Ovary (tissue), 3 donors: ENCODE results near the gene PHACTR3.

Experiments
- EP300 ChIP-seq: sonication (generic); formaldehyde crosslinking; IDR thresholded peaks from one replicate; pipeline ENCODE4 v1.6.1; 2017; ENCODE audit warnings: antibody characterized with exemption
- POLR2A ChIP-seq: fragments of 450-650 bp; IDR thresholded peaks from one replicate; pipeline ENCODE4 v1.6.1; 2017; ENCODE audit warnings: antibody characterized with exemption, mild to moderate bottlenecking, moderate library complexity
- TF ChIP-seq, protein P1 (sequence below), 3 donors: fragments of 450-650 bp in 2 of 3; fragments of 200-600 bp in 1 of 3; IDR thresholded peaks; one replicate each; pipeline versions ENCODE4 v1.5.1 to v1.8.0; 2016 to 2022; ENCODE audit warnings: antibody characterized with exemption in 3 of 3, mild to moderate bottlenecking in 1 of 3
- donor health status: DM: no; HTN: no; CAD: no.

DNA sequence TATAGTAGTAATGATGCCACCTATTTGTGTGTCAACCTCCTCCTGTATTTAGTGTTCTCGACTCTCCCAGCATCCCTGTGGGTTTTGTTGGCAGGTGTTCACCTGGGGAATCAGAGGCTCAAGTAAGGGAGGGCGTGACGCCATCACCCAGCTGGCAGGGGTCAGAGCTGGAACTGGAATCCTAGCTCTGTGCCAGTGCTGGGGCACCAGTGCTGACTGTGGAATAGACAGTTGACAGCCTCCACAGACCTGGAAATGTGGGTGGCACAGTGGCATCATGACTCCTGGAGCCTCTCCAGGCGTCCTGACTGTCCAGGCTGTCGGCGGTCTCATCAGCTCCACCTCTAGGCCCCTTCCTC, 226.3 kb downstream of the PHACTR3 start:
- TF ChIP-seq, protein P1, sequence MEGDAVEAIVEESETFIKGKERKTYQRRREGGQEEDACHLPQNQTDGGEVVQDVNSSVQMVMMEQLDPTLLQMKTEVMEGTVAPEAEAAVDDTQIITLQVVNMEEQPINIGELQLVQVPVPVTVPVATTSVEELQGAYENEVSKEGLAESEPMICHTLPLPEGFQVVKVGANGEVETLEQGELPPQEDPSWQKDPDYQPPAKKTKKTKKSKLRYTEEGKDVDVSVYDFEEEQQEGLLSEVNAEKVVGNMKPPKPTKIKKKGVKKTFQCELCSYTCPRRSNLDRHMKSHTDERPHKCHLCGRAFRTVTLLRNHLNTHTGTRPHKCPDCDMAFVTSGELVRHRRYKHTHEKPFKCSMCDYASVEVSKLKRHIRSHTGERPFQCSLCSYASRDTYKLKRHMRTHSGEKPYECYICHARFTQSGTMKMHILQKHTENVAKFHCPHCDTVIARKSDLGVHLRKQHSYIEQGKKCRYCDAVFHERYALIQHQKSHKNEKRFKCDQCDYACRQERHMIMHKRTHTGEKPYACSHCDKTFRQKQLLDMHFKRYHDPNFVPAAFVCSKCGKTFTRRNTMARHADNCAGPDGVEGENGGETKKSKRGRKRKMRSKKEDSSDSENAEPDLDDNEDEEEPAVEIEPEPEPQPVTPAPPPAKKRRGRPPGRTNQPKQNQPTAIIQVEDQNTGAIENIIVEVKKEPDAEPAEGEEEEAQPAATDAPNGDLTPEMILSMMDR (IDR thresholded peaks at IDR 0.05) = no peak
- no peak for TF ChIP-seq POLR2A
- TF ChIP-seq EP300 = no peak
